Erythroblast (primary cell): ENCODE measurements around the gene PAFAH1B2.
"Not testable (repeated sequence)": the region's sequence is repeated elsewhere in the genome, so short reads cannot be mapped to it uniquely, and the experiment has no call there.

ENCODE experiments used
- DNase-seq, 2 experiments: peaks; one replicate each; lab custom pipeline; 2025; lab: John Stamatoyannopoulos, UW
- GATA1 ChIP-seq: IDR thresholded peaks from 2 replicates; pipeline ENCODE4 v1.6.1; 2011; ENCODE audit warnings: low read depth, mild to moderate bottlenecking, control low read depth, low read length, moderate library complexity
- POLR2A ChIP-seq: IDR thresholded peaks from 2 replicates; pipeline ENCODE4 v1.6.1; 2011; ENCODE audit warnings: mild to moderate bottlenecking, low read length

The PAFAH1B2 gene

GRCh38 chr11:117203069-117203407, 59.0 kb downstream of the PAFAH1B2 start:
- no peak for TF ChIP-seq GATA1
- no peak for TF ChIP-seq POLR2A
- no peak for DNase-seq

GRCh38 chr11:117204283-117205080, 60.4 kb downstream of the PAFAH1B2 start:
- no peak for TF ChIP-seq POLR2A
- no peak for DNase-seq

- no peak for DNase-seq
- TF ChIP-seq GATA1 (no peak), POLR2A (no peak)
Observed at GRCh38 chr11:117205211-117205818, 61.2 kb downstream of the PAFAH1B2 start.

- not testable (repeated sequence) for DNase-seq
Observed at GRCh38 chr11:117206111-117206510, 62.0 kb downstream of the PAFAH1B2 start.

GRCh38 chr11:117206859-117207258, 62.8 kb downstream of the PAFAH1B2 start:
- DNase-seq = not testable (repeated sequence)

GRCh38 chr11:117207481-117207880, 63.4 kb downstream of the PAFAH1B2 start:
- not testable (repeated sequence) for DNase-seq

- DNase-seq = peak; percentile 23
Observed at GRCh38 chr11:117208710-117209109, 64.6 kb downstream of the PAFAH1B2 start.

- peak; percentile 23 to 43 for DNase-seq
Observed at GRCh38 chr11:117209351-117210125, 65.5 kb downstream of the PAFAH1B2 start.

- TF ChIP-seq POLR2A (no peak), GATA1 (no peak)
- DNase-seq = no peak
Observed at GRCh38 chr11:117210620-117211019, 66.5 kb downstream of the PAFAH1B2 start.

- TF ChIP-seq GATA1 (no peak), POLR2A (no peak)
- DNase-seq = no peak
Observed at GRCh38 chr11:117212697-117213355, 68.7 kb downstream of the PAFAH1B2 start.

GRCh38 chr11:117214404-117215110, 70.5 kb downstream of the PAFAH1B2 start:
- DNase-seq = no peak
- TF ChIP-seq GATA1 (no peak), POLR2A (no peak)

- no peak for DNase-seq
- TF ChIP-seq POLR2A = no peak
- no peak for TF ChIP-seq GATA1
Observed at GRCh38 chr11:117217141-117218084, 73.3 kb downstream of the PAFAH1B2 start.

GRCh38 chr11:117218133-117218915, 74.2 kb downstream of the PAFAH1B2 start:
- no peak for TF ChIP-seq GATA1
- TF ChIP-seq POLR2A = no peak
- no peak for DNase-seq
